ENCODE measurements around the gene ZFYVE28. TPM values are rescaled to one million over a fixed set of nuclear protein-coding genes. Genes with fewer than 3 reads are reported as not detected.

The ZFYVE28 gene
- total RNA-seq, 2 donors from 2014 or later, result 6.6 to 30.2 TPM

DNA sequence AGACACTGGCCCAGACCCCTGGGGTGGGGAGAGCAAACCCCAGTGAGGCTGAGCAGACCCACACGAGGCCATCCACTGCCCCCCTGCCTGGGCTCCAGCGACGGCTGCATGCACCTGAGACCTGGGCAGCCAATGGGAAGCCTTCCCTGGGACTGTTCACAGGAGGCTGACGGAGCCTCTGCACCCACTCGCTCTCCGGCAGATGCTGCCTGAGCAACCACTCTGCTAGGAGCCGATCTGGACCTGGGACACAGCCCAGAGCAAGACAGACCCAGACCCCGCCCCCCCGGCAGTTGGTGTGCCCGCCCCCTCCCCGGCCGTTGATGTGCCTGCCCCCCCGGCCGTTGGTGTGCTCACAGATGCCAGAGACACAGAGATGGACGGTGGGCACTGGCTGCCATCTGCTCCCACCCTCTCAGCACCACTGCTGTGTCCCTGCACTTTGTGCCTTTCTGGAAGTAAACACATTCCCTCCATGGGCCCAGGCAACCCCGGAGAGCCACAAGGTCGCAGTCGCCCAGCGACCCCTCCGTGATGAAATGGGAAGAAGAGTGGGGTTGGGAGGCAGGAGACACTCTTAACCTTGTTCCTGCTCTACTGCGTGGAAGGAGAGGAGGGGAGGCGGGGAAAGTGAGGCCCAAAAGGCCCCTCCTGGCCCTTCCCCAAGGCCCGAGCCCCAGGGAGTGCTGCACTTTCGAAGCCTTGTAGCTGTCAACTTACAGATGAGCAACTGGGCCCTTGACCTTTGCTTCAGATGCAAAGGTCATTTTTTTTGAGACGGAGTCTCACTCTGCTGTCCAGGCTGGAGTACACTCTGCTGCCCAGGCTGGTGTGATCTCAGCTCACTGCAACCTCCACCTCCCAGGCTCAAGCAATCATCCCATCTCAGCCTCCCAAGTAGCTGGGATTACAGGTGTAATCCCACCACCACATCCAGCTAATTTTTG, 62.0 kb downstream of the ZFYVE28 start:
- TF ChIP-seq POLR2AphosphoS5 (IDR thresholded peaks at IDR 0.05) (no peak), POLR2A (IDR thresholded peaks at IDR 0.05) (no peak)
- TF ChIP-seq, protein P1, sequence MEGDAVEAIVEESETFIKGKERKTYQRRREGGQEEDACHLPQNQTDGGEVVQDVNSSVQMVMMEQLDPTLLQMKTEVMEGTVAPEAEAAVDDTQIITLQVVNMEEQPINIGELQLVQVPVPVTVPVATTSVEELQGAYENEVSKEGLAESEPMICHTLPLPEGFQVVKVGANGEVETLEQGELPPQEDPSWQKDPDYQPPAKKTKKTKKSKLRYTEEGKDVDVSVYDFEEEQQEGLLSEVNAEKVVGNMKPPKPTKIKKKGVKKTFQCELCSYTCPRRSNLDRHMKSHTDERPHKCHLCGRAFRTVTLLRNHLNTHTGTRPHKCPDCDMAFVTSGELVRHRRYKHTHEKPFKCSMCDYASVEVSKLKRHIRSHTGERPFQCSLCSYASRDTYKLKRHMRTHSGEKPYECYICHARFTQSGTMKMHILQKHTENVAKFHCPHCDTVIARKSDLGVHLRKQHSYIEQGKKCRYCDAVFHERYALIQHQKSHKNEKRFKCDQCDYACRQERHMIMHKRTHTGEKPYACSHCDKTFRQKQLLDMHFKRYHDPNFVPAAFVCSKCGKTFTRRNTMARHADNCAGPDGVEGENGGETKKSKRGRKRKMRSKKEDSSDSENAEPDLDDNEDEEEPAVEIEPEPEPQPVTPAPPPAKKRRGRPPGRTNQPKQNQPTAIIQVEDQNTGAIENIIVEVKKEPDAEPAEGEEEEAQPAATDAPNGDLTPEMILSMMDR (IDR thresholded peaks at IDR 0.05), result no peak
- 78% methylated on average over 20 of the region's 25 CpGs for WGBS
- intact Hi-C loops (cut with DNase I), result no loop called here
- H3K27ac ChIP-seq, result no peak overlapping the region
- H3K4me1 ChIP-seq (replicated peaks), result no peaks in the 10 kb centered on the region
- H3K36me3 ChIP-seq, result no peaks in the 10 kb centered on the region
- H3K4me3 ChIP-seq, result no peak overlapping the region
- DNase-seq (ENCODE audit: low spot score), result no peak
- H3K27me3 ChIP-seq (replicated peaks; ENCODE audit: insufficient read depth), result no peaks in the 10 kb centered on the region
- no peaks in the 10 kb centered on the region for H3K9me3 ChIP-seq

DNA sequence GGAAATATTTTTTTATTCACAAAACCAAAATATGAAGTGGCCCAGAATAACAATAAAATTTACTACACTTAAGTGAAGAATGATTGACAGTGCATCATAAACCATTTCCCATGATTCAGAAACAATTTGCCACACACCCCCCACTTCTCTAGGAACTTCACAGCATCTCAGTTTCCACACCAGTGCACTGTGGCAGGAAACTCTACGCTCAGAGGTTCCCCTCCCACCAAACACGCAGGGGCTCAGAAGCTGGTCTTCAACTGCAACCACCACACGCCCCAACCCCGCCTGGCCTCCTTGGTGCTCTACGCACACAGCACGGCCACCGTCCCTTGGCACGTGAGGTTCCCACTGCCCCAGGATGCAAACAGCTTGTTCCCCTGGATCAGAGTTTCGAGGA, 63.7 kb downstream of the ZFYVE28 start:
- WGBS, result 91% methylated on average over 9 of the region's 9 CpGs
- TF ChIP-seq POLR2A (IDR thresholded peaks at IDR 0.05) (no peak), POLR2AphosphoS5 (IDR thresholded peaks at IDR 0.05) (no peak)
- TF ChIP-seq, protein P1 (IDR thresholded peaks at IDR 0.05), result no peak
- intact Hi-C loops (cut with DNase I), result loop anchor here (5.0 kb wide), 1 partner anchor 137 kb away; no protein-coding TSS in a partner anchor
- H3K27me3 ChIP-seq (replicated peaks; ENCODE audit: insufficient read depth), result no peaks in the 10 kb centered on the region
- H3K36me3 ChIP-seq, result no peaks in the 10 kb centered on the region
- no peak for DNase-seq (ENCODE audit: low spot score)
- H3K9me3 ChIP-seq, result no peaks in the 10 kb centered on the region
- H3K4me1 ChIP-seq (replicated peaks), result no peaks in the 10 kb centered on the region
- no peak overlapping the region for H3K4me3 ChIP-seq
- no peak overlapping the region for H3K27ac ChIP-seq

DNA sequence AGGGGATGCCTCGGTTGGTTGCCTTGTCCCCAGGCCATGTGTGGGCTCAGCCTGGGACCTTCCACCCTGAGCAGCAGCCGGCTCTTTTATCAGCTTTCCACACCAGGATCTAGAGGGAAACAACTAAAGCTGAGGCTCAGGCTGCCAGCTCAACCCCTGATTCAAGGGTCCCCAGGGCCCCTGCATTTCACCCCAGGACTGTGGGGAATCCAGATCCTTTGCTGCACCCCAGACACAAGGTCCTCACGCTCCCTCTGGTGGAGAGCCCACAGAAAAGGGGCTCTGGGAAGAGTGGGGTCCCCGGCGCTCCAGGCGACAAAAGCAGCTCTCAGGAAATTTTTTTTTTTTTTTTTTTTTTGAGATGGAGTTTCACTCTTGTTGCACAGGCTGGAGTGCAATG, 64.3 kb downstream of the ZFYVE28 start:
- DNase-seq (ENCODE audit: low spot score), result no peak
- Histone ChIP-seq H3K9me3 (no peaks in the 10 kb centered on the region), H3K27me3 (replicated peaks; ENCODE audit: insufficient read depth) (no peaks in the 10 kb centered on the region), H3K36me3 (no peaks in the 10 kb centered on the region), H3K4me1 (replicated peaks) (no peaks in the 10 kb centered on the region), H3K27ac (no peak overlapping the region), H3K4me3 (no peak overlapping the region)
- WGBS, result 72% methylated on average over 6 of the region's 6 CpGs
- intact Hi-C loops (cut with DNase I), result loop anchor here (5.0 kb wide), 1 partner anchor 137 kb away; no protein-coding TSS in a partner anchor
- TF ChIP-seq, protein P1 (IDR thresholded peaks at IDR 0.05), result peak in 1 of 4 experiments; percentile 15
- TF ChIP-seq POLR2A (IDR thresholded peaks at IDR 0.05) (no peak), POLR2AphosphoS5 (IDR thresholded peaks at IDR 0.05) (no peak)

DNA sequence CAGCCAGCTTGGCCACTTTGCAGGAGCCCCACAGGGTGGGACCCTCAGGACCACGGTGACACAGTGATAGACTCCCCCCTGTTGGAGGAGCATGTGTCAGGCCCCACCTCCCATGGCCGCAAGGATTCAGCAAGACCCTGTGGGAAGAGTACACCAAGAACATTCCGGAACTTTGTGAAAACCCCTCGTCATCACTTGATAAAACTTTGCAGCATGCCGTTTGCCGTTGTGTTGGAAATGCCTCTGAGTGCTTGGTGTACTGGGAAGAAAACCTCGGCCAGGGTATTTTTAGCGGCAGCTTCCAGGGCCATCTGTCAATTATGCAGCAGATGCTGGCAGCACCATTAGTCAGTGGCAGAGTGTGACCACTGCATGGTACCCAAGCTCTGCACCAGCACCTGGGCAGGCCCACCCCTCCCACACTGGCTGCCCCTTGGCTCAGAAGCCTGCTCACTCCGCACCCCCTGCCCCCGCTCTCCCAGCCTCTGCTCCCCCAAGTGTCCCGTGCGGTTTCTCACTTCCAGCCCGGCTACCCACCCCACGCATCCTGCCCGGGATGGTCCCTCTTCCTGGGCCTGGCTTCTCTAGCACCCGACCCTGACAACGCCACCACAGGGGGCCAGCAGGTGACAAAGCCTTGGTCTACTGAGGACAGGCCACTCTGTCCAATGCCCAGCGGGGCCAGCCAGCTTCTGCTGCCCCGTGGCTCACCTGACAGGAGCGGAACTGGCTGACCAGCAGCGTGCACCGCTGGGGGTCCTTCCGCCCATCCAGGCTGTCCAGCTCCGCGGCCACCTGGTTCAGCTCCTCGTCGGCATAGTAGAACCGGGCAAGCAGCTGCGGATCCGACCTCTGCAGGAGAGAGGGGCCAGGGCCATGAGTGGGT, 65.0 kb downstream of the ZFYVE28 start:
- Histone ChIP-seq H3K36me3 (no peaks in the 10 kb centered on the region), H3K9me3 (no peaks in the 10 kb centered on the region), H3K4me1 (replicated peaks) (no peaks in the 10 kb centered on the region), H3K27ac (no peak overlapping the region), H3K27me3 (replicated peaks; ENCODE audit: insufficient read depth) (no peaks in the 10 kb centered on the region), H3K4me3 (no peak overlapping the region)
- intact Hi-C loops (cut with DNase I), result loop anchor here (5.0 kb wide), 1 partner anchor 136 kb away; no protein-coding TSS in a partner anchor
- WGBS, result 81% methylated on average over 30 of the region's 30 CpGs
- DNase-seq (ENCODE audit: low spot score), result no peak
- TF ChIP-seq POLR2A (IDR thresholded peaks at IDR 0.05) (no peak), POLR2AphosphoS5 (IDR thresholded peaks at IDR 0.05) (no peak)
- TF ChIP-seq, protein P1 (IDR thresholded peaks at IDR 0.05), result no peak
